A673 (cell line): ENCODE data around the gene SNX24. TPM values are rescaled to one million over a fixed set of nuclear protein-coding genes. Genes with fewer than 3 reads are reported as not detected.
A peak's percentile ranks its signal among the peaks of the same experiment; 100 is the strongest.

Experiments used
- BruUV-seq: library from RNA; stranded (reverse); fragments of 400-500 nt; replicated peaks from 2 replicates; lab custom pipeline; 2021; lab: Mats Ljungman, UMichigan
- CTCF ChIA-PET: fragments of 300-600 bp; sonication (Branson Sonifier 250); formaldehyde crosslinking; loops from one replicate; lab custom pipeline; 2022; ENCODE audit warnings: antibody characterized with exemption; lab: Charles Lee
- POLR2A ChIA-PET: fragments of 300-600 bp; sonication (Branson Sonifier 250); formaldehyde crosslinking; loops from one replicate; lab custom pipeline; 2022; ENCODE audit warnings: antibody characterized with exemption; ENCODE audit not compliant: low non-redundant PET; lab: Charles Lee
- DNase-seq: peaks from one replicate; pipeline ENCODE4 v3.0.0-alpha.2; 2015; ENCODE audit warnings: low spot score
- H3K27ac ChIP-seq: fragments of 200-600 bp; sonication (generic); 2 replicates; pipeline ENCODE4 v1.5.1; 2016; ENCODE audit warnings: mixed run types, low read depth, mild to moderate bottlenecking, mixed read lengths, antibody characterized with exemption, low read length; ENCODE audit not compliant: poor library complexity, severe bottlenecking
- H3K27me3 ChIP-seq: fragments of 200-600 bp; sonication (generic); replicated peaks from 2 replicates; pipeline ENCODE4 v1.6.1; 2017; ENCODE audit warnings: mixed run types, low read depth, mild to moderate bottlenecking, mixed read lengths, antibody characterized with exemption, low read length; ENCODE audit not compliant: insufficient read depth, poor library complexity
- H3K36me3 ChIP-seq: fragments of 200-600 bp; sonication (generic); 2 replicates; pipeline ENCODE4 v1.6.1; 2016; ENCODE audit warnings: mixed run types, mild to moderate bottlenecking, mixed read lengths, antibody characterized with exemption, low read length; ENCODE audit not compliant: insufficient read depth, poor library complexity, severe bottlenecking
- H3K4me1 ChIP-seq: fragments of 200-600 bp; sonication (generic); 2 replicates; pipeline ENCODE4 v1.6.1; 2017; ENCODE audit warnings: mixed run types, mild to moderate bottlenecking, mixed read lengths, antibody characterized with exemption, low read length; ENCODE audit not compliant: insufficient read depth, poor library complexity, severe bottlenecking
- H3K4me3 ChIP-seq: fragments of 200-600 bp; sonication (generic); 2 replicates; pipeline ENCODE4 v1.5.1; 2016; ENCODE audit warnings: low read depth, mixed run types, mild to moderate bottlenecking, mixed read lengths, low read length; ENCODE audit not compliant: poor library complexity, severe bottlenecking
- H3K9me3 ChIP-seq: fragments of 200-600 bp; sonication (generic); 2 replicates; pipeline ENCODE4 v1.6.1; 2016; ENCODE audit warnings: mixed run types, low read depth, mild to moderate bottlenecking, mixed read lengths, antibody characterized with exemption, low read length; ENCODE audit not compliant: poor library complexity, severe bottlenecking
- EZH2 ChIP-seq: fragments of 200-600 bp; sonication (generic); IDR thresholded peaks from 2 replicates; pipeline ENCODE4 v1.6.1; 2017; ENCODE audit warnings: borderline replicate concordance, low read depth, mild to moderate bottlenecking, mixed read lengths, antibody characterized with exemption, low read length; ENCODE audit not compliant: poor library complexity, severe bottlenecking
- intact Hi-C: fragments of 100-400 bp; cut with micrococcal nuclease; formaldehyde crosslinking; loops from one replicate; pipeline ENCODE4 v1.10.0; 2022; ENCODE audit not compliant: unreplicated experiment
- total RNA-seq: library from RNA; stranded (reverse); gene quantifications from 2 replicates; pipeline ENCODE4 v1.2.3, GENCODE V29; 2021
- TF ChIP-seq, protein P1 (sequence below): fragments of 300-800, 200-600 bp; sonication (generic); conservative IDR thresholded peaks from 2 replicates; pipeline ENCODE4 v1.5.1; 2017; ENCODE audit warnings: low read depth, mild to moderate bottlenecking, antibody characterized with exemption, low read length, moderate library complexity, mixed read lengths

Gene SNX24
- total RNA-seq, 1 experiment from 2014 or later = 13.6 TPM

DNA sequence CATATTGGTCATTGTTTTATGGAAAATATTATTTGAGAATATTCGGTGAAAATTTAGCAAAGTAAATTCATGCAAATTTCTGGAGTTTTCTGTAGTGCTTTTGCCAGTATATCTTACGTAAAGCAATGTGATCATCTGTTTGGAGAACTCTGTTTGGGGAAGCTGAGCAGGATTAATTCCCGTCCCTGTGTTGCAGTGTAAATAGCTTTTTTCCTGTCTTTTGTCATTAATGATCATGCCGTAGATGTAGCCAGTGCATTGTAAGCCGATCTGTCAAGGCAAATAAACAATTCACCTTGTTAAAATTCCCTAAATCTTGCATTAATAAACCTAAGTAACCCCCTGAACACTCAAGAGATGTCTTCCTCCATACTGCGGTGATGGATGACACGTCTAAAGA is 151.9 kb downstream of the SNX24 start:
- intact Hi-C loops = no loop called here
- BruUV-seq = no TSS peak
- H3K36me3 ChIP-seq = no peaks in the 10 kb centered on the region
- no peaks in the 10 kb centered on the region for H3K27me3 ChIP-seq
- TF ChIP-seq EZH2 = no peak
- TF ChIP-seq, protein P1, sequence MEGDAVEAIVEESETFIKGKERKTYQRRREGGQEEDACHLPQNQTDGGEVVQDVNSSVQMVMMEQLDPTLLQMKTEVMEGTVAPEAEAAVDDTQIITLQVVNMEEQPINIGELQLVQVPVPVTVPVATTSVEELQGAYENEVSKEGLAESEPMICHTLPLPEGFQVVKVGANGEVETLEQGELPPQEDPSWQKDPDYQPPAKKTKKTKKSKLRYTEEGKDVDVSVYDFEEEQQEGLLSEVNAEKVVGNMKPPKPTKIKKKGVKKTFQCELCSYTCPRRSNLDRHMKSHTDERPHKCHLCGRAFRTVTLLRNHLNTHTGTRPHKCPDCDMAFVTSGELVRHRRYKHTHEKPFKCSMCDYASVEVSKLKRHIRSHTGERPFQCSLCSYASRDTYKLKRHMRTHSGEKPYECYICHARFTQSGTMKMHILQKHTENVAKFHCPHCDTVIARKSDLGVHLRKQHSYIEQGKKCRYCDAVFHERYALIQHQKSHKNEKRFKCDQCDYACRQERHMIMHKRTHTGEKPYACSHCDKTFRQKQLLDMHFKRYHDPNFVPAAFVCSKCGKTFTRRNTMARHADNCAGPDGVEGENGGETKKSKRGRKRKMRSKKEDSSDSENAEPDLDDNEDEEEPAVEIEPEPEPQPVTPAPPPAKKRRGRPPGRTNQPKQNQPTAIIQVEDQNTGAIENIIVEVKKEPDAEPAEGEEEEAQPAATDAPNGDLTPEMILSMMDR = no peak
- H3K27ac ChIP-seq = no peak overlapping the region
- CTCF ChIA-PET = no interaction called here
- no peaks in the 10 kb centered on the region for H3K9me3 ChIP-seq
- no peak overlapping the region for H3K4me3 ChIP-seq
- H3K4me1 ChIP-seq = peaks cover 7% of the 10 kb centered on the region
- DNase-seq = peak; percentile 17
- POLR2A ChIA-PET = no interaction called here

GRCh38 chr5:122999947-123000563 is 154.6 kb downstream of the SNX24 start:
- ChIA-PET CTCF (no interaction called here), POLR2A (no interaction called here)
- TF ChIP-seq, protein P1 = 0 out of 2 replicates have a peak, but pooled peaks have one; percentile 22
- TF ChIP-seq EZH2 = no peak
- Histone ChIP-seq H3K27ac (no peak overlapping the region), H3K36me3 (no peaks in the 10 kb centered on the region), H3K4me1 (peaks cover 7% of the 10 kb centered on the region), H3K27me3 (no peaks in the 10 kb centered on the region), H3K4me3 (no peak overlapping the region), H3K9me3 (no peaks in the 10 kb centered on the region)
- intact Hi-C loops = no loop called here
- DNase-seq = no peak
- BruUV-seq = no TSS peak

GRCh38 chr5:123000731-123001130 is 155.3 kb downstream of the SNX24 start:
- Histone ChIP-seq H3K9me3 (no peaks in the 10 kb centered on the region), H3K36me3 (no peaks in the 10 kb centered on the region), H3K4me1 (peaks cover 7% of the 10 kb centered on the region), H3K27me3 (no peaks in the 10 kb centered on the region), H3K4me3 (no peak overlapping the region), H3K27ac (no peak overlapping the region)
- no peak for DNase-seq
- intact Hi-C loops = no loop called here
- no peak for TF ChIP-seq EZH2
- TF ChIP-seq, protein P1 = no peak
- ChIA-PET CTCF (no interaction called here), POLR2A (no interaction called here)
- BruUV-seq = no TSS peak
